H1 (cell line): ENCODE measurements around the gene TGOLN2. TPM values are rescaled to one million over a fixed set of nuclear protein-coding genes. Genes with fewer than 3 reads are reported as not detected.

Source experiments
- BCL11A ChIP-seq, 2 experiments: IDR thresholded peaks; one replicate each; pipeline ENCODE4 v1.6.1; 2011; ENCODE audit warnings: low read depth in 2 of 2, low read length in 2 of 2, mild to moderate bottlenecking in 2 of 2
- CHD7 ChIP-seq: fragments of 300-600 bp; sonication (generic); IDR thresholded peaks from 2 replicates; pipeline ENCODE4 v1.7.1; 2012; ENCODE audit warnings: low read length, moderate library complexity, mild to moderate bottlenecking, inconsistent platforms; ENCODE audit not compliant: insufficient replicate concordance
- EZH2 ChIP-seq: fragments of 200-600 bp; sonication (generic); IDR thresholded peaks from 2 replicates; pipeline ENCODE4 v1.7.1; 2012; ENCODE audit warnings: low read depth, mild to moderate bottlenecking, moderate library complexity, low read length, inconsistent platforms; ENCODE audit not compliant: severe bottlenecking
- NANOG ChIP-seq: IDR thresholded peaks from 2 replicates; pipeline ENCODE4 v1.6.1; 2011; ENCODE audit warnings: low read length, low read depth, mild to moderate bottlenecking, inconsistent platforms; ENCODE audit not compliant: insufficient read depth, poor library complexity, severe bottlenecking
- POLR2A ChIP-seq, 2 experiments: IDR thresholded peaks; 1 replicate in 1 of 2; 2 replicates in 1 of 2; pipeline ENCODE4 v1.6.1; 2011; ENCODE audit warnings: low read depth in 2 of 2, low read length in 2 of 2, mild to moderate bottlenecking in 2 of 2; ENCODE audit errors: control extremely low read depth in 1 of 2
- SP1 ChIP-seq: IDR thresholded peaks from 2 replicates; pipeline ENCODE4 v1.6.1; 2011; ENCODE audit warnings: low read depth, low read length
- USF2 ChIP-seq: IDR thresholded peaks from 2 replicates; pipeline ENCODE4 v1.6.1; 2011; ENCODE audit warnings: low read length, improper control_type of control experiment
- polyA plus RNA-seq, 7 experiments: library from polyadenylated mRNA; depleted of rRNA in 3 of 7; stranded (reverse) in 5 of 7; unstranded in 2 of 7; fragments of >200 nt in 5 of 7; fragments of 200-250 nt in 2 of 7; gene quantifications; 1 replicate in 5 of 7; 2 replicates in 1 of 7; 4 replicates in 1 of 7; pipeline versions ENCODE4 v1.2.1 to v1.2.3, GENCODE V29; 2011 to 2013; ENCODE audit warnings: missing spikeins in 2 of 7, mixed read lengths in 2 of 7
- total RNA-seq: library from RNA; stranded (reverse); fragmentation: NEBNext Ultra II Directional; extraction: Animal tissue kit (Norgen Biotek cat#: 25700); gene quantifications from 2 replicates; pipeline ENCODE4 v1.2.1, GENCODE V29; 2021

TGOLN2 gene
- total and polyA plus RNA-seq, 2 of the 8 experiments (the other 6 are each of a cell fraction or from before 2014, with no cell fraction given) = 33.9 to 38.9 TPM

GRCh38 chr2:85286918-85287317, 40.9 kb downstream of the TGOLN2 start (continued):
- TF ChIP-seq EZH2 (no peak), POLR2A (IDR thresholded peaks at IDR 0.05; ENCODE audit: control extremely low read depth in 1 of 2, low read depth in 2 of 2, low read length in 2 of 2) (no peak), CHD7 (no peak), NANOG (no peak), USF2 (no peak), SP1 (no peak), BCL11A (IDR thresholded peaks at IDR 0.05; ENCODE audit: low read depth in 2 of 2, low read length in 2 of 2) (no peak)
- TF ChIP-seq, all 59 proteins: peak for 0
